ENCODE data around the gene PSAPL1. TPM values are rescaled to one million over a fixed set of nuclear protein-coding genes. Genes with fewer than 3 reads are reported as not detected.

The PSAPL1 gene
- total RNA-seq, 1 donor from 2014 or later, result not detected

- H3K4me3 ChIP-seq (ENCODE audit: low read depth, low read length), result no peak overlapping the region
- no peak for DNase-seq (ENCODE audit: low read depth)
- TF ChIP-seq, protein P1, sequence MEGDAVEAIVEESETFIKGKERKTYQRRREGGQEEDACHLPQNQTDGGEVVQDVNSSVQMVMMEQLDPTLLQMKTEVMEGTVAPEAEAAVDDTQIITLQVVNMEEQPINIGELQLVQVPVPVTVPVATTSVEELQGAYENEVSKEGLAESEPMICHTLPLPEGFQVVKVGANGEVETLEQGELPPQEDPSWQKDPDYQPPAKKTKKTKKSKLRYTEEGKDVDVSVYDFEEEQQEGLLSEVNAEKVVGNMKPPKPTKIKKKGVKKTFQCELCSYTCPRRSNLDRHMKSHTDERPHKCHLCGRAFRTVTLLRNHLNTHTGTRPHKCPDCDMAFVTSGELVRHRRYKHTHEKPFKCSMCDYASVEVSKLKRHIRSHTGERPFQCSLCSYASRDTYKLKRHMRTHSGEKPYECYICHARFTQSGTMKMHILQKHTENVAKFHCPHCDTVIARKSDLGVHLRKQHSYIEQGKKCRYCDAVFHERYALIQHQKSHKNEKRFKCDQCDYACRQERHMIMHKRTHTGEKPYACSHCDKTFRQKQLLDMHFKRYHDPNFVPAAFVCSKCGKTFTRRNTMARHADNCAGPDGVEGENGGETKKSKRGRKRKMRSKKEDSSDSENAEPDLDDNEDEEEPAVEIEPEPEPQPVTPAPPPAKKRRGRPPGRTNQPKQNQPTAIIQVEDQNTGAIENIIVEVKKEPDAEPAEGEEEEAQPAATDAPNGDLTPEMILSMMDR (conservative IDR thresholded peaks at IDR 0.05; ENCODE audit: low read depth, low read length), result no peak
Observed at GRCh38 chr4:7388627-7389026, 46.1 kb downstream of the PSAPL1 start.

- TF ChIP-seq, protein P1 (conservative IDR thresholded peaks at IDR 0.05; ENCODE audit: low read depth, low read length), result no peak
- no peak overlapping the region for H3K4me3 ChIP-seq (ENCODE audit: low read depth, low read length)
- DNase-seq (ENCODE audit: low read depth), result no peak
Observed at GRCh38 chr4:7387925-7388324, 46.8 kb downstream of the PSAPL1 start.

- TF ChIP-seq, protein P1 (conservative IDR thresholded peaks at IDR 0.05; ENCODE audit: low read depth, low read length), result no peak
- H3K4me3 ChIP-seq (ENCODE audit: low read depth, low read length), result no peak overlapping the region
- DNase-seq (ENCODE audit: low read depth), result no peak
Observed at GRCh38 chr4:7384929-7385890, 49.5 kb downstream of the PSAPL1 start.

DNA sequence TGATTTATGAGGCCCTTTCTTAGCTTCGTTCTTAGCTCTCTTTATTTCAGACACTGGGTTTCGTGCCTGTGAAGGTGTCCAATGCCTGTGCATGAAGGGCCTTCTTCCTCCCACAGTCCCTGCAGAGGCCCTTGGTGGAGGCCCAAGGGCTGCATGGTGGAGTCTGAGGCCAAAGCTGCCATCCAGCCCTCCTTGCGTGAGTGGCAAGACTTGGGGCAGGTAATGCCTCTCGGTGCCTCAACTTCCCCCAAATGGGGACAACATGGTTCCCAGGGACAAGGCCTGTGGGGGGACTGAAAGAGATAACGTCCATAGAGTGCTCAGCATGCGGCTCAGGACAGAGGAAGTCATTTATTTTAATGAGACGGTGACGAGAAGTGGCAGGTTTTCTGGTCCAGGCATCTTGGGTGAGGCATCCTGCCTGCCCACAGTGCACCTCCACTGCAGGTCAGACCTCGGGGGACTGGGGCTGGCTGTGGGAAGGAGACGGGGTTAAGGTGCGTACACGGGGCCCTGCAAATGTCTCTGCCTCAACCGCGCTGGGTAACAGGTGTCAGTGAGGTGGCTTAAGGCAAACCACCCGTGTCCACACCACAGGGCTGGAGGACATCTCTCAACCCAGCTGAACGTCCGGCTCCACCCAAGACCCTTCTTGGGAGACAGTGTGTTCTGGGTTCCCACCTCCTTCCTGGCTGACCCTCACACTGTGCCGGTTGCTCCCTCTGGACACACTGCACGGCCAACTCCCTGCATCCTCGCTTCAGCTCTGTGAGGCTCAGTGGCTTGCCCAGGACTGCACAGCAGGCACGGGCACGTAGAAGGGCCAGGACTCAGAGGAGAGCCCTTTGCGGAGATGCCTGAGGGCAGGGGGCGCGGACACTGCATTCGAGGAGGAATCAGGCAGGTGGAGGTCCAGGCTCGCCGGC is 50.5 kb downstream of the PSAPL1 start:
- no peak overlapping the region for H3K4me3 ChIP-seq (ENCODE audit: low read depth, low read length)
- TF ChIP-seq, protein P1 (conservative IDR thresholded peaks at IDR 0.05; ENCODE audit: low read depth, low read length), result no peak
- DNase-seq (ENCODE audit: low read depth), result no peak

GRCh38 chr4:7383266-7383665 is 51.5 kb downstream of the PSAPL1 start:
- TF ChIP-seq, protein P1 (conservative IDR thresholded peaks at IDR 0.05; ENCODE audit: low read depth, low read length), result no peak
- no peak for DNase-seq (ENCODE audit: low read depth)
- H3K4me3 ChIP-seq (ENCODE audit: low read depth, low read length), result no peak overlapping the region

- DNase-seq (ENCODE audit: low read depth), result no peak
- TF ChIP-seq, protein P1 (conservative IDR thresholded peaks at IDR 0.05; ENCODE audit: low read depth, low read length), result no peak
- no peak overlapping the region for H3K4me3 ChIP-seq (ENCODE audit: low read depth, low read length)
Observed at GRCh38 chr4:7382634-7383014, 52.1 kb downstream of the PSAPL1 start.

Measured in epithelial cell of proximal tubule (primary cell).